Measurements from ENCODE around the gene SH3PXD2B.

The SH3PXD2B gene

DNA sequence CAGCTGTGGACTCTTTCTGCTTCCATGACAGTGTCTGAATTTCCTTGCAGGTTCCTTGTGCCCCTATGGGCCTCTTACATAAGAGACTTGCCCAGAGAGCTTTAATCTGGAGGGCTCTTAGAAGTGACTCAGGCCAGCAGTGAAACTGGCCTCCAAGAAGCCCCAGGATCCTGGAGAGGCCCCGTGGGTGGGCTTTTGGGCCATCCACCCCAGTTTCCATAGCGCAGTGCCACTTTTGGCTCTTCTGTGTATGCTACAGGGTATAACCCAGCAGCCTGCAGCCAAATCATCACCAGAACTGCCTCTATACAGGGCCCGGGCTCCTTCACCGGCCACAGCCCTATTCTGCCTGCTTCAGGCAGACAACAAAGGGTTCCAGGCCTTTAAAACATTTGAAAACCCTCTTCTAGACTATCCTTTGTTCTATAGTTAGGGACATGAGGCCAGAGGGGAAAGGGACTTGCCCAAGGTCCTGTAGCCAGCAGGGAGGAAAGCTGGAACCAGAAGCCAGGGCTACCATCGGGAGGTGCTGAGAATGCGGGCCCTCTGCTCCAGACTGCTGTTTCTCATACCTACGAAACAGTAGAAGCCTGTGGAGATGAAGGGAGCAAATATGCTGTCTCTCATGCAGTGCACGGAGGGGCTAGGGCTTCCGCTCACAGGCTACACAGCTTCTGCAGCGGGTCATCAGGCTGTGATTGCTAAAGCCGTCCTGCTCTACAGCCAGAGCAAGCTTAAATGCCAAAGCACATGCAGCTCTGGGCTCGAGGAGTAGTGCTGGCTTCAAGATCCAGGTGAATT, 18.0 kb downstream of the SH3PXD2B start:
- no peak for DNase-seq

DNA sequence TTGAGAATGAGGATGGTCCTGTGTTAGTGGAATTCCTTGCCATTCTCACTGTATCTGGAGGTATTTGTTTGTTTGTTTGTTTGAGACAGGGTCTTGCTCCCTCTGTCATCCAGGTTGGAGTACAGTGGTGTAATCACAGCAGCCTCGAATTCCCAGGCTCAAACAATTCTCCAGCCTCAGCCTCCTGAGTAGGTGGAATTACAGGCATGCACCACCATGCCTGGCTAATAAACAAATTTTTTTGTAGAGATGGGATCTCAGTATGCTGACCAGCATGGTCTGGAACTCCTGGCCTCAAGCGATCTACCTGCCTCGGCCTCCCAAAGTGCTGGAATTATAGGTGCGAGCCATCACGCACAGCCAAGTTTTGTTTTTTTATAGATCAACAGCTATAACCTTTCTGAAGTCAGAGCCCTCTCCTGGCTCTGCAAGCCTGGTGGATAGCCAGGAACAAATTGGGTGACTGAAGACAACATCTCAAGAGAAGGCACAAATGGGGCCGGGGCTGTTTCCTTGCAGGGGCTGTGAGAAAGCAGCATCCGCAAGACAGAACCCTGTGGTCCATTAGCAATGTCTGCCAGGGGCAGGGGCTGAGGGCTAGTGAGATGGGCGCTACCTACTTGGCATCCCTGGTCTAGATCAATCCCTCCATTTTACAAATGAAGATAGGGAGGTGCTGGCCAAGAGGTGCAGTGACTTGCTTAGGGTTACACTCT, 18.8 kb downstream of the SH3PXD2B start:
- DNase-seq: no peak

DNA sequence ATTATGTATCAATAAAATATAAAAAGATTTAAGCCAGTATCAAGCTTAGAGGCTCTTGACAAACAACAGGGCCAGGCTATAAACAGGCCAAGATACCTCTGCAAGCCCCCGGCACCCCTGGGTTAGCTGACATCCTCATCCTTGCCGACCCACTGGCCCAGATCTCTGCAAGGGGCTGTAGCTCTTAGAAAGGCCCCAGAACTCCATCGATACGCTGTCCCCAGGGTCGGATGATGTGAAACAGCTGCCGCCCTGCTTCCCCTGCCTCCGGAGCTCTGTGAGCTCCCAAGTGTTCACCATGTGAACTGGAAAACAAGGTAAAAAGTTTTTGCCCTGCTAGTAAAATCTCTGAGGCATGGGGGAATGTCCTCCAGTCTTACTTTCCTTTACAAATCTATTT, 20.1 kb downstream of the SH3PXD2B start:
- DNase-seq: no peak

DNA sequence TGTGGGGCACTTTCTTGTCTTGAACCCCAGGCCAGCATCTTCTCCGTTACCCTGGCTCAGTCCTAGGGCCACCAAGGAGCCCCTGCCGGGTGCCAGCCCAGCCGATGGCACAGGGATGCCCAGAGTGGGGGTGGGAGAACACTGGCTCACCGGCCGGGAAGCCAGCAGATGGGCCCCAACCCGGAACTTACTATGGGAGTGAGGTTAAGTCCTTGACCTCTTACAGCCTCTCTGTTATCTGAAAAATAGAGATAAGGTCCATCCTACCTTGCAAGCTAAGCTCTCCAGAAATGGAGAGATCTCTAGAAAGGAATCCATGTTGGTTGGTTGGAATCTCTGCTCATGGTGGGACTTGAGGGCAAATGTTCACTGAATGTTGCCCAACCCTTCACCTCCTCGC, 20.8 kb downstream of the SH3PXD2B start:
- no peak for DNase-seq

DNA sequence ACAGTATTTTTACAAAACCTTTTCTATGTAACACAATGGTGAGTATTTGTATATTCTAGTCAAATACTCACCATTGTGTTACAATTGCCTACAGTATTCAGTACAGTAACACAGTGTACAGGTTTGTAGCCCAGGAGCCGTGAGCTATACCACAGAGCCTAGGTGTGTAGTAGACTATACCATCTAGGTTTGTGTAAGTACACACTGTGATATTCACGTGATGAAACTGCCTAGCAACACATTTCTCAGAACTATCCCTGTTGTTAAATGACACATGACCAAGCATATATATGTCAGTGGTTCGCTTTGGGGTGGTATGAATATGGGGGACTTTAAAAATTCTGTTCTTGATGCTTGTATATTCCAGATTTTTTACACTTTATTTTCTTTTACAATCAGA, 21.3 kb downstream of the SH3PXD2B start:
- DNase-seq: no peak

DNA sequence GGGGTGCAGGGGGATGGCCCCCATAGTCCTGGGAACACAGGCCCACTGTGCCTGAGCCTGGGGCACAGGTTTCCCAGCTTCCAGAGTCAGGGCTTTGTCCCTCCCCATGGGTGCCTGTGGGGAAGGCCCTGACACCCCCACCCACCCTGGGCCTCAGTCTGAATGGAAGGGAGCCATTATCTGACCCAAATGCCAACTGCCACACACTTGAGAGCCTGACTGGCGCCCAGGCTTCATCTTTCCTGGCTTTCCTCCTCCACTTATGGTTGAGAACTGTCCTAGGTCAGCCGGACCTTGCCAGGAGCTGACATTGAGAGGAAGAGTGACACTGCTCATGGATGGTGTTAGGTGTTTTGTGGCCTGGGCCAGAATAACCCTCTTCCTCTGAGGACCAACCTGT, 24.0 kb downstream of the SH3PXD2B start:
- DNase-seq: no peak

GRCh38 chr5:172429201-172429940, 25.0 kb downstream of the SH3PXD2B start:
- DNase-seq: no peak

DNA sequence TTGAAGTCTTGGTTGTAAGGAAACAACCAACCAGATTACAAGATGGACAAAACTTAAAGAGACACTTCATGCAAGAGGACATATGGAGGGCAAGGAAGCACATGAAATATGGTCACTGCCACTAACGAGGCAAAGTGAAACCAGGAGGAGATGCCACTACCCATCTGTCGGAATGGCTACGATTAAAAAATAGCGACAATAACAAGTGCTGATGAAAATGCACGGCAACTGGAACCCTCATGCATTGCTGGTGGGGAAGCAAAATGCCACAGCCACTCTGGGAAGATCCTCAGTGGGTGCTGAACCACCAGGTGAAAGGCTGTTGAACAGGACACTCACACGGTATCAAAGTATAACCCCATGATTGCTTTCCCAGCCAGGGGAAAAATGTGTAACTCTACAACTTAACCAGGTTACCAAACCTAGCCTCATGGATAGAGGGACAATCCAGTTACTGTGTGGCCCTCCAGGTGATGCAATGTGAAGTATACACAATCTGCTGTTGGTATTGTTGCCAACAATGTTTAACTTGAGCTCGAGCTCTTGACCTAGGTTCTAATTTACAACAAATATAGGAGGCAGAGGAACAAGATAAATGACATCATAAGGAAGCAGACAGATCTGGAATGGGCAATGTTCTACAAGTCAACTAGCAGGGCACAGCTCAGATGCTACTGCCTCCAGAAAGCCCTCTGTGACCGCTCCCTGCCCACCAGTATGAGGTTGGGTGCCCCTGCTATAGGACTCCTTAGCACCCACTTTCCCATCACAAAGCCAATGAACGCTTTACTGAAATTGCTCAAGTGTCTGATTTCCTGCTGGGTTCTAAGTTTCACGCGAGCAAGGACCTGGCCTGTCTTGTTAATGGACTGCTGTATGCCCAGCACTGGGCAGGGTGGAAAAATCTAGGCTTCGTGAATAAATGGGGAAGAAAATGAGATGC, 25.8 kb downstream of the SH3PXD2B start:
- DNase-seq: no peak

DNA sequence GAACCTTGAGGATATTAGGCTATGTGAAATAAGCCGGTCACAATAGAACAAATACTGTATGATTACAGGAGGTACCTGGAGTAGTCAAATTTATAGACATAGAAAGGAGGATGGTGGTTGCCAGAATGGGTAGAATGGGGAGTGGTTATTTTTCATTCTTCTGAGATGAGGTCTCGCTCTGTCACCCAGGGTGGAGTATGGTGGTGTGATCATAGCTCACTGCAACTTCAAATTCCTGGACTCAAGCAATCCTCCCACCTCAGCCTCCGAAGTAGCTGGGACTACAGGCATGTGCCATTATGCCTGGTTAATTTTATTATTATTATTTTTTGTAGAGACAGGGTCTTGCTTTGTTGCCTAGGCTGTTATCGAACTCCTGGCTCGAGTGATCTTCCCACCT, 27.1 kb downstream of the SH3PXD2B start:
- DNase-seq: no peak

DNA sequence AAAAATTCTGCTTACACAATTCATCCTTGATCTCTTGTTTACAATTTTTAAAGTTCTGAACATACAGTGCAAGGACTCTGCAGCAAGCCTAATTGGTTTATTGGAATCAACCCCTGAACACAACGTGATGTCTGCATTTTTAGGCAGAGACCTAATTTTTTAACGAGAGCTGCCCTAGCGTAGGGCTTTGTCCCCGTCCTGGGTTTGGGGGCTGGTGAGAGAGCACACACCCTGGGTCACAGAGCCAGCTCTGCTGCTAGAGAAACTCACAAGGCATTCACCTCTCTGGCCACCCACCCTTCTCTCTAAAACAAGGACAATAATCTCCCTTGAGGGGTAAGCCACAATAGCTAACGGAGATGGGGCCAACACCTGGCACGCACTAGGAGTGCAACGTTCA, 28.2 kb downstream of the SH3PXD2B start:
- no peak for DNase-seq

- no peak for DNase-seq
Observed at GRCh38 chr5:172425402-172425801, 28.9 kb downstream of the SH3PXD2B start.

DNA sequence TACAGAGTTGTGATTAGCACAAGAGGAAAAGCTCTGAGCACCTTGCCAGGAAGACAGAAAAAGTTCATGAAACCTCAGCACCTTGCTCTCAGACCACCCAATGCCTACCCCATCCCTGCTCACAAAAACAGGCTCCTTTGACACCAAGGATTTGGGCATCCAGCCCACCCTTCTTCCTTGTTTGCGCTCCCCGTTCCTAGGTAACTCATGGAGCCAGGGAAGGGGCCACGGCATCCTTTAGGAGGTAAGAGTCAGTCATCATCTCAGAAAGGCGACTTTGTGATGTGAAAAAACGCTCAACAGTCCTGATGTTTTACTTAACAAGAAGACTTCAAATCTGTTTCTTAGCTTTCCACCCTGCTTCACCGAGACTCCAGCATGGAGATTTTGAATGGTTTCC, 29.5 kb downstream of the SH3PXD2B start:
- no peak for DNase-seq

DNA sequence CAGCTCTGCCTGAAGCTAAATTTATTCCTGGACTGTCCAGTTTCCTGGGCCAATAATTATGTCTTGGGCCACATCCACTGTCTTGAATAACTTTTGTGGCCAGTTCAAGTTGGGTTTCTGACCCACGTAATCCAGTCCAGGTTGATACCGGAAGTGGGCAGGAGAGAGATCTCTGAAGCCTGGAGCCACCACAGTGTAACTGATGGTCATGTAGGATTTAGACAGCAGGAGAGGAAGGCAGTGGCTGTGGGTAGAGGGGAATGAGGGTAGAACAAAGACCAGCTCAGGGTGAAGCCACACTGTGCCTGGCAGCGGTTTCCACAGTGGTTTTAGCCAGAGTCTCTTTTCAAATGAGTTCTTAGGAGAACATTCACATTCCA, 30.2 kb downstream of the SH3PXD2B start:
- DNase-seq: no peak

DNA sequence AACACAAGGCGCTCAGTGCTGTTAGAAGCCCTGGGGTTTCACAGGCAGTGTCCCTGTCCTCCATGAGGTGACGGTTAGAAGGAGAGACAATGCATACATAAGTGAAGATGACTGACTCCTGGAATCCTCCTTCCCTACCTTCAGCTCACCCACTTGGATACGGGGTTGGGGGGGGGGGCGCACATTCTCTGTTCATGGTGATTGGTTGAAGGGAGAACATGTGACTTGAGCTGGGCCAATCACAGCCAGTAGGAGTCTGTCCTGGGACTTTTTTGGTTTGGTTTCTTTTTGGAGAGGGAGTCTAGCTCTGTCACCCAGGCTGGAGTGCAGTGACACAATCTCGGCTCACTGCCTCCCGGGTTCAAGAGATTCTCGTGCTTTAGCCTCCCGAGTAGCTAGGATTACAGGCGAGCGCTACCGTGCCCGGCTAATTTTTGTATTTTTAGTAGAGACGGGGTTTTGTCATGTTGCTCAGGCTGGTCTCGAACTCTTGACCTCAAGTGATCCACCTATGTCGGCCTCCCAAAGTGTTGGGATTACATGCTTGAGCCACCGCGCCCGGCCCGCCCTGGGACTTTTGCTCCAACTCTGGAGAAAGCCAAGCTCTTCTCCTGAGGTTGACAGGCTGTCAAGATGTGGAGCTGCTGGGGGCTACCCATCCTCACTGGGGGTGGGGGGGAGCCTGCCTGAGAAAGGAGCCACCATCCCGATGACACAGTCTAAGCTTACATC, 30.8 kb downstream of the SH3PXD2B start:
- no peak for DNase-seq

- DNase-seq: no peak
Observed at GRCh38 chr5:172422255-172422654, 32.1 kb downstream of the SH3PXD2B start.

- DNase-seq: no peak
Observed at GRCh38 chr5:172421020-172421419, 33.3 kb downstream of the SH3PXD2B start.

GRCh38 chr5:172420235-172420939, 33.9 kb downstream of the SH3PXD2B start:
- DNase-seq: no peak

- no peak for DNase-seq
Observed at GRCh38 chr5:172418862-172419814, 35.2 kb downstream of the SH3PXD2B start.

DNA sequence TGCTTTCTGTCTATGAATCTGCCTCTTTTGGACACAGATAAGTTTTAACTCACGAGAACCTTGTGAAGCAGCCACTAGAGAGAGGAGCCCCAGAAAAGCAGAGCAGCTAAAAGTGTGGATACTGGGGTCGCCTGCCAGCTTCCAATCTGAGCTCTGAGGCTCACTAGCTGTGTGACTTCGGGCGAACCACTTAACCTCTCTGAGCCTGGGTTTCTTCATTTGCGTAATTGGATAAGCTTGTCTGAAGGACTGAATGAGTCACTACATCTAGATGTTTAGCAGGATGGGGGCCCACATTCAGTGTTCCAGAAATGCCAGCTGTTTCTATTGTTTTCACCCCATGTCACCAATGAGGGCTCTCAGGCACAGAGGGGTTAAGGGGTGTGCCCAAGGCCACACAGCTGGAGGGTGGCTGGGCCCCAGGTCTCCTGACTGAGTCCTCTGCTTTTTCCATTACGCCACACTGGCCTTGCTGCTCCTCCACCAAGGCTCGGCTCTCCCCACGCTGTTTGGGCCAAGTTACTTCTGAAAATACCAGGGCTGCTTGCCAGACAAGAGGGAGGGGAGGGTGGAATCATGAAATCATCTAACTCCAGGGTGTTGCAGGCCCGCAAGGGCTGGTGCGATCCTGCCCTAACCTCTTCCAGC, 36.2 kb downstream of the SH3PXD2B start:
- DNase-seq: no peak
